SJSA1 (cell line): ENCODE data around the gene ATOX1. TPM values are rescaled to one million over a fixed set of nuclear protein-coding genes. Genes with fewer than 3 reads are reported as not detected.
"Not testable (repeated sequence)": the region's sequence is repeated elsewhere in the genome, so short reads cannot be mapped to it uniquely, and the experiment has no call there.

Experiments
- DNase-seq, 2 experiments: peaks; one replicate each; pipeline ENCODE4 v3.0.0-alpha.2; 2015 to 2020; ENCODE audit warnings: low spot score in 2 of 2, low read depth in 1 of 2
- H3K27ac ChIP-seq: fragments of 250-450 bp; sonication (Bioruptor Pico); 2 replicates; pipeline ENCODE4 v1.5.1; 2020; ENCODE audit warnings: mild to moderate bottlenecking, moderate library complexity
- H3K27me3 ChIP-seq: fragments of 250-450 bp; sonication (Bioruptor Pico); replicated peaks from 2 replicates; pipeline ENCODE4 v1.5.1; 2020; ENCODE audit warnings: mild to moderate bottlenecking, moderate library complexity
- H3K36me3 ChIP-seq: fragments of 250-450 bp; sonication (Bioruptor Pico); 2 replicates; pipeline ENCODE4 v1.5.1; 2020; ENCODE audit warnings: mild to moderate bottlenecking
- H3K4me1 ChIP-seq: fragments of 250-450 bp; sonication (Bioruptor Pico); replicated peaks from 2 replicates; pipeline ENCODE4 v1.6.1; 2021; ENCODE audit warnings: mild to moderate bottlenecking
- H3K4me3 ChIP-seq: fragments of 250-450 bp; sonication (Bioruptor Pico); 2 replicates; pipeline ENCODE4 v1.5.1; 2020; ENCODE audit warnings: mild to moderate bottlenecking
- H3K9me3 ChIP-seq: fragments of 250-450 bp; sonication (Bioruptor Pico); replicated peaks from 2 replicates; pipeline ENCODE4 v1.5.1; 2020; ENCODE audit warnings: mild to moderate bottlenecking
- total RNA-seq: library from RNA; depleted of rRNA; stranded (reverse); fragments of >200 nt; shearing (Covaris generic); gene quantifications from 2 replicates; pipeline ENCODE4 v1.2.3, GENCODE V29; 2014

ATOX1 gene
- total RNA-seq, 1 experiment from 2014 or later = 124 TPM

- H3K4me3 ChIP-seq = no peak overlapping the region
- H3K9me3 ChIP-seq = no peaks in the 10 kb centered on the region
- DNase-seq = no peak
- no peak overlapping the region for H3K27ac ChIP-seq
- no peaks in the 10 kb centered on the region for H3K36me3 ChIP-seq
- peaks cover 14% of the 10 kb centered on the region for H3K4me1 ChIP-seq
- H3K27me3 ChIP-seq = no peaks in the 10 kb centered on the region
Observed at GRCh38 chr5:151709109-151709735, 49.2 kb downstream of the ATOX1 start.

- Histone ChIP-seq H3K36me3 (no peaks in the 10 kb centered on the region), H3K27ac (no peak overlapping the region), H3K27me3 (no peaks in the 10 kb centered on the region), H3K4me3 (no peak overlapping the region), H3K9me3 (no peaks in the 10 kb centered on the region), H3K4me1 (peaks cover 18% of the 10 kb centered on the region)
- peak; percentile 67 to 68 for DNase-seq
Observed at GRCh38 chr5:151708126-151708525, 50.3 kb downstream of the ATOX1 start.

GRCh38 chr5:151707567-151707966, 50.9 kb downstream of the ATOX1 start:
- DNase-seq = no peak
- Histone ChIP-seq H3K27me3 (no peaks in the 10 kb centered on the region), H3K4me1 (peaks cover 18% of the 10 kb centered on the region), H3K4me3 (no peak overlapping the region), H3K9me3 (no peaks in the 10 kb centered on the region), H3K36me3 (no peaks in the 10 kb centered on the region), H3K27ac (no peak overlapping the region)

- Histone ChIP-seq H3K4me3 (no peak overlapping the region), H3K27ac (no peak overlapping the region), H3K9me3 (no peaks in the 10 kb centered on the region), H3K27me3 (no peaks in the 10 kb centered on the region), H3K36me3 (no peaks in the 10 kb centered on the region), H3K4me1 (peaks cover 22% of the 10 kb centered on the region)
- peak in 1 of 2 experiments; percentile 52 for DNase-seq
Observed at GRCh38 chr5:151706906-151707305, 51.5 kb downstream of the ATOX1 start.

- Histone ChIP-seq H3K27ac (no peak overlapping the region), H3K4me1 (peaks cover 43% of the 10 kb centered on the region), H3K36me3 (no peaks in the 10 kb centered on the region), H3K27me3 (no peaks in the 10 kb centered on the region), H3K4me3 (no peak overlapping the region), H3K9me3 (no peaks in the 10 kb centered on the region)
- no peak for DNase-seq
Observed at GRCh38 chr5:151703780-151704179, 54.7 kb downstream of the ATOX1 start.

- H3K4me3 ChIP-seq = no peak overlapping the region
- H3K4me1 ChIP-seq = peaks cover 44% of the 10 kb centered on the region
- H3K9me3 ChIP-seq = no peaks in the 10 kb centered on the region
- DNase-seq = no peak
- no peaks in the 10 kb centered on the region for H3K27me3 ChIP-seq
- no peaks in the 10 kb centered on the region for H3K36me3 ChIP-seq
- H3K27ac ChIP-seq = no peak overlapping the region
Observed at GRCh38 chr5:151703227-151703626, 55.2 kb downstream of the ATOX1 start.

GRCh38 chr5:151700820-151701219, 57.6 kb downstream of the ATOX1 start:
- Histone ChIP-seq H3K9me3 (no peaks in the 10 kb centered on the region), H3K4me3 (no peak overlapping the region), H3K36me3 (no peaks in the 10 kb centered on the region), H3K27ac (peak overlapping the region; percentile 23; the same call in 1 of the 2 replicates), H3K4me1 (peaks cover 46% of the 10 kb centered on the region), H3K27me3 (no peaks in the 10 kb centered on the region)
- DNase-seq = no peak

GRCh38 chr5:151700296-151700695, 58.1 kb downstream of the ATOX1 start:
- no peaks in the 10 kb centered on the region for H3K9me3 ChIP-seq
- H3K36me3 ChIP-seq = no peaks in the 10 kb centered on the region
- DNase-seq = no peak
- H3K27me3 ChIP-seq = no peaks in the 10 kb centered on the region
- H3K4me3 ChIP-seq = no peak overlapping the region
- 0 out of 2 replicates have a peak overlapping the region, but pooled peaks have one; percentile 8 for H3K27ac ChIP-seq
- H3K4me1 ChIP-seq = peaks cover 49% of the 10 kb centered on the region

- Histone ChIP-seq H3K36me3 (no peaks in the 10 kb centered on the region), H3K27me3 (no peaks in the 10 kb centered on the region), H3K4me3 (no peak overlapping the region), H3K9me3 (no peaks in the 10 kb centered on the region), H3K4me1 (peaks cover 49% of the 10 kb centered on the region), H3K27ac (peak overlapping the region; percentile 95)
- DNase-seq = peak; percentile 97 to 98
Observed at GRCh38 chr5:151699071-151699901, 59.1 kb downstream of the ATOX1 start.

- not testable (repeated sequence) for H3K27me3 ChIP-seq, H3K9me3 ChIP-seq, H3K36me3 ChIP-seq, H3K27ac ChIP-seq, H3K4me3 ChIP-seq, DNase-seq
- peaks cover 50% of the 10 kb centered on the region for H3K4me1 ChIP-seq
Observed at GRCh38 chr5:151698081-151698480, 60.4 kb downstream of the ATOX1 start.

- no peak overlapping the region for H3K4me3 ChIP-seq
- H3K9me3 ChIP-seq = no peaks in the 10 kb centered on the region
- H3K36me3 ChIP-seq = no peaks in the 10 kb centered on the region
- no peaks in the 10 kb centered on the region for H3K27me3 ChIP-seq
- no peak for DNase-seq
- H3K27ac ChIP-seq = no peak overlapping the region
- peaks cover 56% of the 10 kb centered on the region for H3K4me1 ChIP-seq
Observed at GRCh38 chr5:151697452-151697851, 61.0 kb downstream of the ATOX1 start.

GRCh38 chr5:151696470-151697061, 61.9 kb downstream of the ATOX1 start:
- H3K9me3 ChIP-seq = no peaks in the 10 kb centered on the region
- peak; percentile 64 to 77 for DNase-seq
- peak overlapping the region; percentile 70 for H3K27ac ChIP-seq
- peaks cover 61% of the 10 kb centered on the region for H3K4me1 ChIP-seq
- H3K4me3 ChIP-seq = no peak overlapping the region
- no peaks in the 10 kb centered on the region for H3K36me3 ChIP-seq
- no peaks in the 10 kb centered on the region for H3K27me3 ChIP-seq

GRCh38 chr5:151695464-151695863, 63.0 kb downstream of the ATOX1 start:
- Histone ChIP-seq H3K36me3 (no peaks in the 10 kb centered on the region), H3K4me1 (peaks cover 57% of the 10 kb centered on the region), H3K27me3 (no peaks in the 10 kb centered on the region), H3K4me3 (no peak overlapping the region), H3K9me3 (no peaks in the 10 kb centered on the region), H3K27ac (no peak overlapping the region)
- no peak for DNase-seq

- Histone ChIP-seq H3K36me3 (no peaks in the 10 kb centered on the region), H3K27me3 (no peaks in the 10 kb centered on the region), H3K9me3 (no peaks in the 10 kb centered on the region), H3K4me3 (no peak overlapping the region), H3K4me1 (peaks cover 43% of the 10 kb centered on the region), H3K27ac (no peak overlapping the region)
- no peak for DNase-seq
Observed at GRCh38 chr5:151694035-151694485, 64.4 kb downstream of the ATOX1 start.
